ENCODE data around the gene HIGD2B. TPM values are rescaled to one million over a fixed set of nuclear protein-coding genes. Genes with fewer than 3 reads are reported as not detected.
"Not testable (repeated sequence)": the region's sequence is repeated elsewhere in the genome, so short reads cannot be mapped to it uniquely, and the experiment has no call there.

The HIGD2B gene
- total RNA-seq, 1 donor from 2014 or later = not detected

DNA sequence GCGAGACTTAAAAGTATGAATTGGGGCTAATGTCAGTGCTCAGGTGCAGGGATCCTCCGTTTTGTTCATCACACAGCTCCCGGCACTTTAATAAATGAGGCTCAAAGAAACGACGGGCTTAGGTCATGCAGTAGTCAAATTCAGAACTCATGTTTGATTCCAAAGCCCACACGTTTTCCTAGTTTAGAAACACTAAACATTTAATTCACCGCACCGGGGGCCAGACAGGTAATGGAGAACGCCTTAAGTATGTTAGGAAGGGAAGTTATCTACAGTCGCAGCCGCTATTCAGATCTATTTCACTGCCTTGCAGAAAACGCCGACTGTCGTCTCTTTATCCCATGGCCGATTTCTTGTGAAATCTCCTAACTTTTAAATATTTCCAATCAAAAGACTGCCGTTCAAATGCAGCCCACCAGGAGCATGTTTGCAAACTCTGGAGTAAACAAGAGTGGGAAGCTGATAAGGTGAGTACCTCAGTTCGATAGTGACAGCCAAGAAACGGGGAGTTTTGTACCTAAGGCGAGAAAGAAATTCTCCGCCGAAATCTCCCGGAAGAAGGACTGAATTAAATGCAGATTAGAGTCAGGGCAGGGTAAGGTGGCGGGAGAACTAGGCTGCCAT is 569 bp downstream of the HIGD2B start:
- no peak for DNase-seq (ENCODE audit: low spot score)
- ATAC-seq = no peak

GRCh38 chr15:72682772-72683171 is 3.2 kb downstream of the HIGD2B start:
- intact Hi-C loops (cut with DNase I) = loop anchor here (5.0 kb wide), 1 partner anchor 345 kb away; no protein-coding TSS in a partner anchor
- ATAC-seq = no peak
- DNase-seq (ENCODE audit: low spot score) = no peak

More for the DNA sequence above, 569 bp downstream of the HIGD2B start:
- intact Hi-C loops (cut with DNase I) = no loop called here

- ATAC-seq (no peak), DNase-seq (ENCODE audit: low spot score) (no peak)
- intact Hi-C loops (cut with DNase I) = loop anchor here (5.0 kb wide), 1 partner anchor 344 kb away; no protein-coding TSS in a partner anchor
Measured at GRCh38 chr15:72680931-72681330, 5.1 kb downstream of the HIGD2B start.

- no peak for ATAC-seq
- intact Hi-C loops (cut with DNase I) = no loop called here
Measured at GRCh38 chr15:72676838-72677237, 9.1 kb downstream of the HIGD2B start.

DNA sequence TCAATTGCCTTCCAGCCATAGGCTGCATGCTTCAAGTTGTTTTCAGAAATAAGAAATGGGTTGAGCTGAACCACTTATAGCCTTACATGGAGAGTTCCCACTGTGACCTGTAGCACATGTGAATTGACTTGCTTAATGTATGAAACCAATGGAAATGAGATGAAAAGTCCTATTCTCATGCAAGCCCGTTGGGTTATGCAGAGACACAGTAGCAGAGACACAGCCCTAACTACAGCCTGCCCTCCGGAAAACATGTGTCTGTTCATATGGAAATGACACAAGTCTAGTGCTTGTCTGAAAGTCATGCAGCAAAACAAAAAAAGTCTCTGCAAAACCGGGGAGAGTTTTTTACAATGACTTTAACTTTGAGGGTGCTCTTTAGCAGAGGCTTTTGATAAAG is 14.5 kb downstream of the HIGD2B start:
- DNase-seq (ENCODE audit: low spot score) (no peak), ATAC-seq (no peak)
- intact Hi-C loops (cut with DNase I) = no loop called here

More at GRCh38 chr15:72676838-72677237, 9.1 kb downstream of the HIGD2B start:
- no peak for DNase-seq (ENCODE audit: low spot score)

DNA sequence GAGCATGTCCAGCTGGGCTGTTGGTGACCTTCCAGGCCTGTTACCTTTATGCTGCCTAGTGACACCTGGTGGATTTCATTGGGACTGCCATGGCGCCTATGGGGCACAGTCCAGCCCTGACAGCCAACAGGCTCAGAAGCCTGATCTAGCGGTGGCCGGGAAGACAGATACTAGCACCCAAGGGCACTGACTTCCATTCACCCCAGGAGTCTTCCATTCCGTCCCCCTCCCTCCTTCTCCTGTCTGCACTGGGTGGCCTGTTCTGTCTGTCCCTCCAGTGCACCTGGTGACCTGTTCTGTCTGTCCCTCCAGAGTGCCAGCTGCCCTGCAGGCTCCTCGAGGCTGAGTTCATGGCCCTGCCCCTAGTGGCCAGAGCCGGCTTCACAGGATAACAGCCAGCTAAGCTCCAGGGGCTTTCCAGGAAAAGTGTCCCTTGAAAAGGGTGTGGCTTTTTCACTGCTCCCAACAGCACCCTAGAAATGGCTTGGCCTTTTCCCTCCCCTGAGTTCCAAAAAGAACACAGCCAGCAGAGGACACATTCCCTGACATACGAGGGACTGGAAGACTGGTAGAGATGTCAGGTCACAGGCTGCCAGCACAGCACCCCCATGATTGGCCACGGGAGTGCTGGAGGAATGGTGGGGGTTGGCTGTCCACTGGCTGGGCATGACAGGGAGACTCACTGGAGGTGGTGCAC is 15.2 kb downstream of the HIGD2B start:
- peak; percentile 78 for DNase-seq (ENCODE audit: low spot score)
- intact Hi-C loops (cut with DNase I) = not testable (repeated sequence)
- ATAC-seq = peak; percentile 87

- ATAC-seq; DNase-seq (ENCODE audit: low spot score); intact Hi-C loops (cut with DNase I): not testable (repeated sequence)
Measured at GRCh38 chr15:72669803-72670202, 16.2 kb downstream of the HIGD2B start.

DNA sequence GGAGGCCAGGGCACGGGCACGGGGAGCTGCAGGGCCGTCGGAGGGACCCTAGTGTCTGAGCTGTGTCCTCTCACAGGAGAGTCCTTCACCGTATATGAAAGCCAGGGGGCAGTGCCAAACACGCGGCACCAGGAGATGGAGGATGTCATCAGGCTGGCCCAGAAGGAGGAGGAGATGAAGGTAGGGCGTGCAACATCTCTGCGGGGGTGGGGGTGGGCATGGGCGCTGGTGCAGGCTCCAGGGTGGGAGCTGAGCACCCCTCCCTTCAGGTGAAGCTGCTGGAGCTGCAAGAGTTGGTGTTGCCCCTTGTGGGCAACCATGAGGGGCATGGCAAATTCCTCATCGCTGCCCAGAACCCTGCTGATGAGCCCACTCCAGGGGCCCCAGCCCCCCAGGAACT is 20.3 kb downstream of the HIGD2B start:
- DNase-seq (ENCODE audit: low spot score); ATAC-seq; intact Hi-C loops (cut with DNase I): not testable (repeated sequence)

GRCh38 chr15:72663931-72664330 is 22.1 kb downstream of the HIGD2B start:
- intact Hi-C loops (cut with DNase I); ATAC-seq; DNase-seq (ENCODE audit: low spot score): not testable (repeated sequence)

GRCh38 chr15:72661081-72661480 is 24.9 kb downstream of the HIGD2B start:
- DNase-seq (ENCODE audit: low spot score); ATAC-seq; intact Hi-C loops (cut with DNase I): not testable (repeated sequence)

DNA sequence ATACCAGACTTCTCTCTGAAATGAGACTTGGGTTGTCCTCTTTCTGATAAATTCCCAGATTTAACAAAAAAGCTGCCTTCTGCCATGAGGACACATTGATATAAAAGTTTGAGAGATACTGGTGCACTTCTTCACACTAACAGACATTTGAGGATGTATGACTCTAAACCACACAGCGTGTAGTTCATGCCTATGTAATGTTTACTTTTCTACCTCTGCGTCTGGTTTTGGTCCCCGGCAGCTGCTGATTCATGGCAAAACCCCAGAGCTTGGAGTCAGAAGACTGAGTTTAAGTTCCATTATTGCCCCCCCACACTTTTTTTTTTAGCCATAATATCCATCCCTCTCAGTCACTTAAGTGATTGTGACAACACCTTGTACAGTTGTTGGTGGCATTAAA is 30.0 kb downstream of the HIGD2B start:
- ATAC-seq; intact Hi-C loops (cut with DNase I); DNase-seq (ENCODE audit: low spot score): not testable (repeated sequence)

DNA sequence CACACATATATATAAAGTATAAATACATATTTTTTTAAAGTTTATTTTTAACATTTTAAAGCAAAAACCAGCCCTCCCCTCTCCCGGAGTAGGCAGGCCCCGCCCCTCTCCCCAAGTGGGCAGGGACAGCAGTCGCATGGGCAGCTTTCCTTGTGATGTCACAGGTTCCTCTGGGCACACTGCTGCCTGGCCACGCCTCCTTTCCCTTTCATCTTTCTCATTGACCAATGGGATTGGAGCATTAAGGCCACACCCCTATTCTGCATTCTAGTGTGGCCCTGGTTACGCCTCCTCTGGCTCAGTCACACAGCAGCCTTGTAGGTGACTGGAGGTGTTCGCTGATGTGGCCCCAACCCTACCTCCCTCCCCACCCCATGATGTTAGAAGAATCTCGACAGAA is 31.6 kb downstream of the HIGD2B start, which contains the start of gene GOLGA6B:
TSS of gene GOLGA6B (plus strand) at position 301 of the 400 bp plus-strand sequence. CDS start at position 342, 41 bp downstream.
- ATAC-seq; DNase-seq (ENCODE audit: low spot score); intact Hi-C loops (cut with DNase I): not testable (repeated sequence)

DNA sequence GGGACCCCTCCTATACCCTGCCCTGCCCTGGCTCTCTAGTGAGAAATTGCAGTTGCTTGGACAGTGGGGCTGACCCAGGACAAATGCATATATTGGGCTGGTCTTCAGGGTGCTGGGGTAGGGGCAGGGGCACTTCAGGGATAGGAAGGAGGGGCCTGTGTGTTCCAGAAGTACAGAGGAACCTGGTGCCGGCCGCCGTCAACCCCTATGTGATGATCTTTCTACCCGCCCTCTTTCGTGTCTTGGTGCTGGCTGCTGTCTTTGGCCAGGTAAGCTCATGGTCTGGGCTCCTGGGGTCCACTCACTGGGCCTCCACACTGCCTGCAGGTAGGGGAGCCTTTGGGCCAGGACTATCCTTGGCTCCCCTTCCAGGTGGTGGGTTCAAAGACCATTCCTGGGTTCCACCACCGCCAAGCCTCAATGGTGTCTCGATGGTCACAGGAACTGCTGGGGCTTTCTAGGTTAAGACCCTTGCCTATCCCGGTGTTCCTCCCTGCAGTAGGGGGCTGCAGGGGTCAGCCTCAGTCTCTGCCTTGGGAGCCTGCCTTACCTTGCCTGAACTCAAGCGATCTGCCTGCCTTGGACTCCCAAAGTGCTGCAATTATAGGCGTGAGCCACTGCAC is 37.2 kb downstream of the HIGD2B start:
- DNase-seq (ENCODE audit: low spot score); intact Hi-C loops (cut with DNase I); ATAC-seq: not testable (repeated sequence)

GRCh38 chr15:72642271-72642670 is 43.7 kb downstream of the HIGD2B start:
- DNase-seq (ENCODE audit: low spot score); intact Hi-C loops (cut with DNase I); ATAC-seq: not testable (repeated sequence)

GRCh38 chr15:72639759-72640483 is 46.1 kb downstream of the HIGD2B start:
- ATAC-seq; DNase-seq (ENCODE audit: low spot score); intact Hi-C loops (cut with DNase I): not testable (repeated sequence)

DNA sequence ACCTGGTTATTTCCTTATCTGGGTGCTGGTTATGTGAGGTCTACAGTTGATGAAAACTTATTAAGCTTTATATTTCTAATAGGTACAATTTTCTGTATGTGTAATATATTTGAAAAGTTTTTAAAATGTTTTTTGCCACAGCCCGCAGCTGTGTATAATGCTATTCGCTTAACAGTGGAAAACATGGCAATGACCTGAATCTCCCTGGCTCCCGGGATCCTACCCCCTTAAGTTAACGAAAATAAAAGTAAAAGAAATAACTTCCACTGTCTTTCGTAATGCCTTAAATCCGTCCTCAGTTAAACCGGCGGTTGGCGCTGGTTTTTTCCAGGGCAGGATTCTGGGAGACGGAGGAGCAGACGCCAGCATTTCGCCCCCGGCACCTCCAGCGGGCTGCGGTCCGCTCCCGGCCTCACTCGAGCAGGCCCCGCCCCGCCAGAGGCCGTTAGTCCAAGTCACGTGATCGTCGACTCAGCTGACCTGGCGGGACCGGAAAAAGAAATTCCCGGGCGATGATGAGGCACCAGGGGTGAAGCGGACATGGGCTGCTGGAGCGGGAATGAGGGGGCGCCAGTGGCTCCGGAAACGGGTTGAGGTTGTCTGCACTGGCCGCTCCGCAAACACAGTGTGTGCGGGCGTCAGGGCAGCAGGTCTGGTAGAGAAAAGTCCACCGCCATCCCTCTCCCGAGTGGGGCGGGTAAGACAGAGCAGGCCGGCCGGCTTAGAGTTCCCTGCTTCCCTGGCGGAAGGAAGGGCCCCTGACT is 49.3 kb downstream of the HIGD2B start:
- peak; percentile 85 for DNase-seq (ENCODE audit: low spot score)
- peak; percentile 96 for ATAC-seq

GRCh38 chr15:72629068-72629570 is 56.9 kb downstream of the HIGD2B start:
- ATAC-seq; intact Hi-C loops (cut with DNase I); DNase-seq (ENCODE audit: low spot score): not testable (repeated sequence)

More for the DNA sequence above, 49.3 kb downstream of the HIGD2B start:
- intact Hi-C loops (cut with DNase I) = not testable (repeated sequence)

All from sciatic nerve (tissue), 2 donors.